Right ventricle myocardium superior (tissue), 1 donor: Measurements from ENCODE around the gene IFT122. TPM values are rescaled to one million over a fixed set of nuclear protein-coding genes. Genes with fewer than 3 reads are reported as not detected.
"Not testable (repeated sequence)": the region's sequence is repeated elsewhere in the genome, so short reads cannot be mapped to it uniquely, and the experiment has no call there.

Experiments used
- ATAC-seq: fragments of 200-7000 bp; cut with Tn5 transposase; one replicate; pipeline ENCODE4 v1.9.1; 2020; ENCODE audit warnings: mild to moderate bottlenecking; ENCODE audit not compliant: poor library complexity
- DNase-seq: peaks from one replicate; pipeline ENCODE4 v3.0.0-alpha.2; 2020
- intact Hi-C: fragments of 100-400 bp; cut with DNase I; formaldehyde crosslinking; loops from one replicate; pipeline ENCODE4 v1.11.2; 2022
- total RNA-seq: library from RNA; stranded (reverse); fragmentation: NEBNext Ultra II Directional; extraction: Animal tissue kit (Norgen Biotek cat#: 25700); gene quantifications from one replicate; pipeline ENCODE4 v1.2.1, GENCODE V29; 2021
- donor health status: DM: no; HTN: yes; CAD: no; lungs with severe emphysema.

The IFT122 gene
- total RNA-seq, 1 donor from 2014 or later: 19.3 TPM

- ATAC-seq (no peak), DNase-seq (no peak)
- intact Hi-C loops: no loop called here
Observed at GRCh38 chr3:129540776-129541516, 100.9 kb downstream of the IFT122 start.

DNA sequence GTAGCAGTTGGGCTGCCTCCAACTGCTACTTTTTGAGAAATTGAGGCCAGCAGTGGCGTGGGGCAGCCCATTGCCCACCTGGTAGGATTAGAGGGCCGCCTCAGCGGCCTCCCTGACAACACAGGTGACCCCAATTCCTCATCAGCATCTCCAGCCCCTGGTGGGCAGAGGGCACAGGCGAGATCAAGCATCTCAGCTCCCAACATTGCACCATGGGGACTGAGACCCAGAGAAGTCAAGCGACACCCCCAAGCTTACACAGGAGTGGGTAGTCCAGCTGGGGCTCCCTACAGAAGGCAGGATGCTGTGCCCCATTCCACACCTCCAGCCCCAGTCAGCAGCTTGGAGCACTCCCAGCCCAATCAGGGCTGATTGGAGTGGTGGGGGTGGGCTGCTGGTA, 102.7 kb downstream of the IFT122 start:
- intact Hi-C loops: no loop called here
- DNase-seq (no peak), ATAC-seq (no peak)

DNA sequence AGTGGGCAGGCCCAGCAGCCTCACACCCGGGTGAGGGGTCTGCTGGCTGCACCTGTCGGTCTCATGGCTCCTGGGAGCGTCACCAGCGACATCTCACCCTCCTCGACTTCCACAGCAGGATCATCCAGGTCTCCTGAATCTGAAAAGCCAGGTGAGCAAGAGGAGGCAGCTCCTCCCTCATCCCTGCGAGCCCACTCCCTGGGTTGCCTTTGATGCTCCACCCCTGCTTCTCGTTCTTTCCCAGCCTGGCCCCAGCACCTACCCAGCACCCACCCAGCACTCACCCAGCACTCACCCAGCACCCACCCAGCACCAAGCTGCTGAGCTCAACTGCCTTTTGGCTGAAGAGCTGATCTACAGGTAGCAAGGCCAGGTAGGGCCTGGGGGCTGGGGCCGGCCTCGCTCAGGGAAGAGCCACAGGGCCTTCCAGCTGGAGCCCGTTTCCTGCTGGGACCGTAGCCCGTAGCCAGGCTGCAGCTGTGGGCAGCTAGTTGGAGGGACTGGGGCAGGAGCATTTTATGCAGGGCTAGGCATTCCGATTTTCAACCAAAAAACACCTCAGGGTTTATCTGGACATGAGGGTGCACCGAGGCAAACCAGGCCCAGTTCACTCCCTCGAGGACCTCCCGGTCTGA, 103.2 kb downstream of the IFT122 start, which contains the start of gene H1-8:
TSS of gene H1-8 (plus strand) at position 20 of the 635 bp plus-strand sequence. CDS start at position 64, 44 bp downstream.
- DNase-seq: no peak
- no peak for ATAC-seq
- intact Hi-C loops: no loop called here

DNA sequence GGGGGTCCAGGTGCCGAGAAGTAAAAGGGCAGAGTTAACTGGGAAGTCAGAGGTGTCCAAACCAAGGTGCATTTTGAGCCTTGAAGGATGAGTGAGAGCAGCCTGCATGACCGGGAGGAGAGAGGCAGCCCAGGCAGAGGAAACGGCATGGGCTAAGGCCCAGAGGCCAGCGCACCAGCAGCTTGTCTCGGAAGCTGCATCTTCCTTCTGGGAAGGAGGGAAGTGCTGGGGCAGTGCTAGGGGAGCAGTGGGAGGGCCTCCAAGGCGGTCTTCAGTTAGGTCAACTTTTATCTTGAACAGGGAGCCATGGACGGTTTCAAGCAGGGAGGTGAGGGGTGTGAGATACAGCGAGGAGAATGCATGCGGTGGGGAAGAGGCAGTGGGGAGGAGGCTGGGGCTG, 104.0 kb downstream of the IFT122 start:
- ATAC-seq: no peak
- no peak for DNase-seq
- intact Hi-C loops: no loop called here

- DNase-seq, intact Hi-C loops: not testable (repeated sequence)
Observed at GRCh38 chr3:129545951-129546350, 105.9 kb downstream of the IFT122 start.

GRCh38 chr3:129547241-129547640, 107.2 kb downstream of the IFT122 start:
- DNase-seq (no peak), ATAC-seq (no peak)
- intact Hi-C loops: no loop called here

More at GRCh38 chr3:129545951-129546350, 105.9 kb downstream of the IFT122 start:
- ATAC-seq: not testable (repeated sequence)

GRCh38 chr3:129548104-129548965, 108.3 kb downstream of the IFT122 start:
- no peak for DNase-seq
- intact Hi-C loops: no loop called here
- ATAC-seq: no peak

- DNase-seq (no peak), ATAC-seq (no peak)
- intact Hi-C loops: no loop called here
Observed at GRCh38 chr3:129549006-129549800, 109.2 kb downstream of the IFT122 start.

- intact Hi-C loops: no loop called here
- ATAC-seq (no peak), DNase-seq (no peak)
Observed at GRCh38 chr3:129549805-129550204, 109.8 kb downstream of the IFT122 start.

GRCh38 chr3:129552287-129553050, 112.4 kb downstream of the IFT122 start:
- peak; percentile 28 for ATAC-seq

DNA sequence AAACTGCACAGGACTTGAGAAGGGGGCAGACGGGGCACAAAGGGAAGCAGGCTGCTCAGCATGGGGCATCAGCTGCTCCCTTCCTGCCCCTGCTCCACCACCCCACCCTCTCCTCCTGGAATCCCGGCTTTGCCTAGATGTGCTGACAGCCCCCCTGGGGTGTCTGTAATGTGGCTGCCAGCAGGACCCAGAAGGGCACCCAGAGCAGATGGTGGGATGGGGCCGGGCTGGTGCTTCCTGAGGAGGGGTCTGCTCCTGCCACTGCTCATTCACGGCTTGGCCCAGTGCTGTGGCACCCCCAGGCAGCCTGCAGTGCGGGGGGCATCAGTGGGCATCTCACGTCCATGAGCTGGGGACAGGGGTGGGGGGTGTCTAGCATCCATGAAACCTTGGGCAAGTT, 113.1 kb downstream of the IFT122 start:
- DNase-seq (no peak), ATAC-seq (no peak)
- intact Hi-C loops: no loop called here

More at GRCh38 chr3:129552287-129553050, 112.4 kb downstream of the IFT122 start:
- intact Hi-C loops: no loop called here
- DNase-seq: no peak

DNA sequence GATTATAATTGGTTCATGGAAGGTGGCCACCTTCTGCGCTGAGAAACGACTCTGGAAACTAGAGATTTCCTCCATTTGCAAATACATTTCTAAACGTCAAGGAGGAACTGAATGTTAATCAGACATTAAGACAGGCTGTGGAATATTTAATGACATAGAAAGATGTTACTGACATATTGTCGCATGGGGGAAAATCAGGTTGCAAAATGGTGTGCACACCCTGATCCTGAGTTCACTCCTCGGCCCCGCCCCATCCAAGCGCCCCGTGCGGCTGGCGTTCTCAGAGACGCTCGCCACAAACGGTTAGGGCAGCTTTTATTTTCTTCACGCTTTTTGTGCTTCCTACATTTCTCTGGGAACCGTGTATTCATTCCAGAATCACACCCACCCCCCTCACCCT, 113.7 kb downstream of the IFT122 start:
- intact Hi-C loops: no loop called here
- DNase-seq (peak; percentile 57), ATAC-seq (no peak)

DNA sequence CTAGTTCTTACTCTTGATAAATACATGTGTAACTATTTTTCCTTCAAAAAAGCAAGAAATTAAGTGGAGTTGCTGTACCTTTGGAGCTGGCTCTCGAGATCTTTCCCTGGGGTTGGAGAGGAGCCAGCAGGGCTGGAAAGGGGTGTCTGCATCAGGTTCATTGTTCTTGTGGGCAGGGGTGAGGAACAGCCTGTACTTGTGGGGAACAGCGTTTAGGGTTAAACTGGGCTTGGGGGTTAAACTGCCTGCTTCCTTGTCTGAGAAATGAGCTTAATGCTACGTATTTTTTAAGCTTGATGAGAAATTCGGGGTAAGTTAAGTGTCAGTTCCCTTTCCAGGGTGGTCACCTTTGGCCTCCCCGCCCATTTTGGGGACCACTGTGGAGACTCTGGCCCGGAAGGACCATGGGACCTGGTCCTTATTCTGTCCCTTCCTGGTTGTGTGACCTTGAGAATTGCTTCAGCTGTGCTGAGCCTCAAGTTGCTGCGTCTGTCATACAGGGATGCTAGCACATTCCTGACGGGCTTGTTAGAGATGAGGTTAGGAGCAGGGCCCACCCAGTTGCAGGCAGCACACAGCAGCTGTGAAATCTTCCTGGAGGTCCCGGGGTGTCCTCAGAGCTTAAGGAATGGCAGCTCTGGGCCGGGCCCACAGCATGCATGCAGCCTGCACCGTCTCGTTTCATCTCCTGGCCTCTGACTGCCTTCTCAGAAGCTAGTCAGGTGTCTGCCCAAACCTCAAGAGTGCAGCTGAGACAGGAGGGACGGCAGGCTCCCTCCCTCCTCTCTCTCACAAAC, 114.5 kb downstream of the IFT122 start:
- intact Hi-C loops: no loop called here
- ATAC-seq: no peak
- DNase-seq: no peak

- intact Hi-C loops: no loop called here
- no peak for ATAC-seq
- no peak for DNase-seq
Observed at GRCh38 chr3:129555153-129555550, 115.1 kb downstream of the IFT122 start.

- DNase-seq: no peak
- no peak for ATAC-seq
- intact Hi-C loops: no loop called here
Observed at GRCh38 chr3:129555616-129556357, 115.8 kb downstream of the IFT122 start.

DNA sequence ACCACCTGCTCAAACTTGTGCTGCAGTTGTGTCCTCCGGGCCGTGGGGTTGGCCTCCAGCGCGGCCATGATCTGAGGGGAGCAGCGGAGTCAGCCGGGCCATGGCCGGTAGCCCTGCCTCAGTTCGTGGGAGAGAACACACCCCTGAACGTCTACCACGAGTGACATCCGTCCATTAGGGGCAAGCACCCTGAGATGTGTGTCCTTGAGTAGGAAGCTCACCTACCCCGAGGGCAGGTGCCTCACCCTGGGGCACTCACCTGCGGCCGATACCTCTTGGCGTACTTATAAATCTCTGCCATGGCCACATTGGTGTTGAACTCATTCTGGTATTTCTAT, 116.3 kb downstream of the IFT122 start:
- ATAC-seq: no peak
- no peak for DNase-seq
- intact Hi-C loops: no loop called here
